H1 (cell line): ENCODE measurements around the gene RIN1. TPM values are rescaled to one million over a fixed set of nuclear protein-coding genes. Genes with fewer than 3 reads are reported as not detected.
A peak's percentile ranks its signal among the peaks of the same experiment; 100 is the strongest.

Source experiments
- CTCF ChIA-PET: fragments of 300-600 bp; sonication (Branson Sonifier 250); formaldehyde crosslinking; loops from one replicate; lab custom pipeline; 2021; ENCODE audit not compliant: partially characterized antibody; lab: Charles Lee
- POLR2A ChIA-PET: fragments of 300-600 bp; sonication (Branson Sonifier 250); formaldehyde crosslinking; loops from one replicate; lab custom pipeline; 2021; ENCODE audit warnings: inconsistent platforms; ENCODE audit not compliant: partially characterized antibody; lab: Charles Lee
- DNase-seq, 2 experiments: peaks; one replicate each; pipeline versions ENCODE4 v3.0.0 to v3.0.0-alpha.2; 2010 to 2022; ENCODE audit warnings: low spot score in 2 of 2, low read depth in 1 of 2, mixed read lengths in 1 of 2
- FAIRE-seq: peaks from 2 replicates; lab custom pipeline; 2011; peaks lifted over from hg19 to GRCh38; lab: Jason Lieb, UNC
- H2AFZ ChIP-seq: 2 replicates; pipeline ENCODE4 v1.8.1; 2012; ENCODE audit warnings: low read length, inconsistent platforms
- H2AK5ac ChIP-seq: 2 replicates; pipeline ENCODE4 v1.6.1; 2013; ENCODE audit warnings: low read depth, low read length
- H2BK120ac ChIP-seq: replicated peaks from 2 replicates; pipeline ENCODE3; 2013; ENCODE audit warnings: low read depth, low read length, inconsistent platforms
- H2BK12ac ChIP-seq: 2 replicates; pipeline ENCODE4 v1.6.1; 2013; ENCODE audit warnings: low read depth, low read length
- H2BK15ac ChIP-seq: 2 replicates; pipeline ENCODE4 v1.6.1; 2013; ENCODE audit warnings: low read length
- H2BK20ac ChIP-seq: 2 replicates; pipeline ENCODE4 v1.6.1; 2013; ENCODE audit warnings: low read length
- H2BK5ac ChIP-seq: 2 replicates; pipeline ENCODE4 v1.6.1; 2013; ENCODE audit warnings: low read depth, low read length
- H3K14ac ChIP-seq: 2 replicates; pipeline ENCODE4 v1.6.1; 2013; ENCODE audit warnings: inconsistent platforms; ENCODE audit not compliant: insufficient read length
- H3K18ac ChIP-seq: 2 replicates; pipeline ENCODE4 v1.6.1; 2013; ENCODE audit warnings: low read length; ENCODE audit errors: extremely low read depth
- H3K23ac ChIP-seq: 2 replicates; pipeline ENCODE4 v1.6.1; 2013; ENCODE audit warnings: inconsistent platforms; ENCODE audit not compliant: insufficient read length
- H3K23me2 ChIP-seq: 2 replicates; pipeline ENCODE4 v1.6.1; 2013; ENCODE audit warnings: low read depth, low read length
- H3K27ac ChIP-seq: 2 replicates; pipeline ENCODE4 v1.6.1; 2011; ENCODE audit warnings: low read depth, low read length, inconsistent platforms
- H3K27me3 ChIP-seq, 4 experiments: replicated peaks in 1 of 4; 1 replicate in 1 of 4; 2 replicates in 3 of 4; pipeline versions ENCODE4 v1.6.1 to v1.8.1; 2011 to 2013; ENCODE audit warnings: low read length in 3 of 4, mild to moderate bottlenecking in 3 of 4, inconsistent platforms in 2 of 4, mixed read lengths in 2 of 4, moderate library complexity in 1 of 4; ENCODE audit not compliant: control insufficient read depth in 3 of 4, insufficient read depth in 3 of 4; ENCODE audit errors: extremely low read depth in 1 of 4
- H3K36me3 ChIP-seq, 4 experiments: 2 replicates each; pipeline versions ENCODE4 v1.6.1 to v1.8.1; 2011 to 2013; ENCODE audit warnings: mild to moderate bottlenecking in 4 of 4, low read length in 3 of 4, moderate library complexity in 2 of 4, control low read depth in 1 of 4, inconsistent platforms in 1 of 4; ENCODE audit not compliant: insufficient read depth in 4 of 4, control insufficient read depth in 2 of 4
- H3K4ac ChIP-seq: replicated peaks from 2 replicates; pipeline ENCODE3; 2013; ENCODE audit warnings: low read length, low read depth, mixed read lengths, inconsistent platforms; ENCODE audit not compliant: insufficient read length
- H3K4me1 ChIP-seq, 4 experiments: replicated peaks in 1 of 4; 1 replicate in 1 of 4; 2 replicates in 3 of 4; pipeline versions ENCODE4 v1.6.1 to v1.8.1; 2011 to 2013; ENCODE audit warnings: low read length in 3 of 4, inconsistent platforms in 2 of 4, mixed read lengths in 1 of 4; ENCODE audit not compliant: insufficient read depth in 4 of 4, control insufficient read depth in 3 of 4
- H3K4me2 ChIP-seq, 2 experiments: 2 replicates each; pipeline versions ENCODE4 v1.6.1 to v1.8.1; 2011 to 2013; ENCODE audit warnings: low read depth in 2 of 2, low read length in 2 of 2, control low read depth in 1 of 2, inconsistent platforms in 1 of 2, mild to moderate bottlenecking in 1 of 2; ENCODE audit not compliant: insufficient read depth in 1 of 2
- H3K4me3 ChIP-seq, 4 experiments: fragments of 200-600, 300-600 bp in 1 of 4; sonication (generic), shearing (Covaris generic), sonication (Bioruptor Twin) in 1 of 4; 2 replicates each; pipeline versions ENCODE4 v1.5.1 to v1.8.1; 2011 to 2016; ENCODE audit warnings: low read length in 4 of 4, low read depth in 3 of 4, control low read depth in 2 of 4, inconsistent platforms in 2 of 4, mild to moderate bottlenecking in 2 of 4, mixed read lengths in 1 of 4, moderate library complexity in 1 of 4; ENCODE audit not compliant: insufficient read depth in 2 of 4; ENCODE audit errors: extremely low read depth in 1 of 4
- H3K56ac ChIP-seq: replicated peaks from 2 replicates; pipeline ENCODE3; 2013; ENCODE audit warnings: low read depth, mild to moderate bottlenecking, mixed read lengths, low read length, inconsistent platforms; ENCODE audit not compliant: insufficient read length
- H3K79me1 ChIP-seq: 2 replicates; pipeline ENCODE4 v1.6.1; 2013; ENCODE audit warnings: low read depth, low read length, control low read depth
- H3K79me2 ChIP-seq, 2 experiments: 2 replicates each; pipeline versions ENCODE4 v1.6.1 to v1.8.1; 2012 to 2013; ENCODE audit warnings: low read length in 2 of 2, mild to moderate bottlenecking in 2 of 2, inconsistent platforms in 1 of 2; ENCODE audit not compliant: insufficient read depth in 2 of 2, control insufficient read depth in 1 of 2
- H3K9ac ChIP-seq, 4 experiments: replicated peaks in 1 of 4; 1 replicate in 1 of 4; 2 replicates in 3 of 4; pipeline versions ENCODE4 v1.6.1 to v1.8.1; 2011 to 2013; ENCODE audit warnings: low read depth in 3 of 4, low read length in 3 of 4, control low read depth in 2 of 4, mild to moderate bottlenecking in 2 of 4, moderate library complexity in 2 of 4, inconsistent platforms in 1 of 4; ENCODE audit errors: extremely low read depth in 1 of 4
- H3K9me3 ChIP-seq, 2 experiments: 2 replicates each; pipeline versions ENCODE4 v1.6.1 to v1.8.1; 2012 to 2013; ENCODE audit warnings: mild to moderate bottlenecking in 2 of 2, moderate library complexity in 2 of 2, control low read depth in 1 of 2, inconsistent platforms in 1 of 2, low read depth in 1 of 2, low read length in 1 of 2, mixed read lengths in 1 of 2; ENCODE audit not compliant: insufficient read depth in 2 of 2
- H4K20me1 ChIP-seq, 2 experiments: replicated peaks in 1 of 2; 2 replicates each; pipeline versions ENCODE3 to v1.8.1; 2011 to 2013; ENCODE audit warnings: inconsistent platforms in 2 of 2, low read length in 2 of 2, mild to moderate bottlenecking in 1 of 2; ENCODE audit not compliant: insufficient read depth in 2 of 2, control insufficient read depth in 1 of 2
- H4K5ac ChIP-seq: 2 replicates; pipeline ENCODE4 v1.6.1; 2013; ENCODE audit warnings: low read length, low read depth, mixed read lengths, inconsistent platforms; ENCODE audit not compliant: insufficient read length
- H4K8ac ChIP-seq: 2 replicates; pipeline ENCODE4 v1.8.0; 2013; ENCODE audit warnings: mild to moderate bottlenecking, moderate library complexity, low read length, inconsistent platforms; ENCODE audit not compliant: insufficient read depth; ENCODE audit errors: extremely low read depth
- H4K91ac ChIP-seq: replicated peaks from 2 replicates; pipeline ENCODE3; 2013; ENCODE audit warnings: low read length, mixed read lengths, inconsistent platforms; ENCODE audit not compliant: insufficient read length
- BACH1 ChIP-seq: IDR thresholded peaks from 2 replicates; pipeline ENCODE4 v1.6.1; 2012; ENCODE audit warnings: low read length, improper control_type of control experiment
- CTBP2 ChIP-seq: IDR thresholded peaks from 2 replicates; pipeline ENCODE4 v1.7.0; 2011; ENCODE audit warnings: borderline replicate concordance, mild to moderate bottlenecking, moderate library complexity, mixed read lengths, low read length; ENCODE audit not compliant: insufficient read depth, insufficient read length
- HDAC2 ChIP-seq, 2 experiments: fragments of 300-600 bp in 1 of 2; sonication (generic) in 1 of 2; IDR thresholded peaks; 2 replicates each; pipeline ENCODE4 v1.6.1; 2011 to 2012; ENCODE audit warnings: low read depth in 2 of 2, low read length in 2 of 2, mild to moderate bottlenecking in 2 of 2, moderate library complexity in 2 of 2, borderline replicate concordance in 1 of 2, inconsistent platforms in 1 of 2
- KDM1A ChIP-seq: fragments of 200-600, 300-600 bp; sonication (generic); IDR thresholded peaks from 2 replicates; pipeline ENCODE4 v1.7.1; 2016; ENCODE audit warnings: mild to moderate bottlenecking, low read length, borderline replicate concordance
- MAFK ChIP-seq: IDR thresholded peaks from 2 replicates; pipeline ENCODE4 v1.6.1; 2012; ENCODE audit warnings: low read depth, mild to moderate bottlenecking, improper control_type of control experiment, low read length
- NRF1 ChIP-seq: IDR thresholded peaks from 2 replicates; pipeline ENCODE4 v1.6.1; 2011; ENCODE audit warnings: mild to moderate bottlenecking, low read depth, low read length, improper control_type of control experiment
- POLR2AphosphoS5 ChIP-seq: IDR thresholded peaks from 2 replicates; pipeline ENCODE4 v1.6.1; 2011; ENCODE audit warnings: low read depth, low read length
- RBBP5 ChIP-seq: IDR thresholded peaks from 2 replicates; pipeline ENCODE4 v1.7.1; 2012; ENCODE audit warnings: low read depth, mild to moderate bottlenecking, inconsistent platforms, low read length, moderate library complexity, borderline replicate concordance
- RXRA ChIP-seq: IDR thresholded peaks from 2 replicates; pipeline ENCODE4 v1.6.1; 2011; ENCODE audit warnings: low read depth, mild to moderate bottlenecking, low read length, moderate library complexity; ENCODE audit not compliant: insufficient read depth
- SP1 ChIP-seq: IDR thresholded peaks from 2 replicates; pipeline ENCODE4 v1.6.1; 2011; ENCODE audit warnings: low read depth, low read length
- YY1 ChIP-seq: IDR thresholded peaks from 2 replicates; pipeline ENCODE4 v1.6.1; 2011; ENCODE audit warnings: low read depth, mild to moderate bottlenecking, low read length
- ZNF274 ChIP-seq: IDR thresholded peaks from 2 replicates; pipeline ENCODE4 v1.7.0; 2012; ENCODE audit warnings: low read length, borderline replicate concordance; ENCODE audit errors: extremely low read depth
- WGBS, 2 experiments: shearing (Covaris generic) in 1 of 2; methylation state at CpG; one replicate each; pipeline versions ENCODE4 v1.1.6 to v1.1.7; 2013 to 2015; ENCODE audit warnings: low lambda C conversion rate in 2 of 2, mixed read lengths in 2 of 2, inconsistent platforms in 1 of 2, low coverage in 1 of 2, missing lambda C conversion rate in 1 of 2; ENCODE audit not compliant: insufficient replicate concordance in 2 of 2, insufficient coverage in 1 of 2, insufficient read length in 1 of 2; ENCODE audit errors: extremely low coverage in 1 of 2, missing lambda C conversion rate in 1 of 2; 5-methylcytosine and 5-hydroxymethylcytosine counted together
- polyA plus RNA-seq, 7 experiments: library from polyadenylated mRNA; depleted of rRNA in 3 of 7; stranded (reverse) in 5 of 7; unstranded in 2 of 7; fragments of >200 nt in 5 of 7; fragments of 200-250 nt in 2 of 7; gene quantifications; 1 replicate in 5 of 7; 2 replicates in 1 of 7; 4 replicates in 1 of 7; pipeline versions ENCODE4 v1.2.1 to v1.2.3, GENCODE V29; 2011 to 2013; ENCODE audit warnings: missing spikeins in 2 of 7, mixed read lengths in 2 of 7
- total RNA-seq: library from RNA; stranded (reverse); fragmentation: NEBNext Ultra II Directional; extraction: Animal tissue kit (Norgen Biotek cat#: 25700); gene quantifications from 2 replicates; pipeline ENCODE4 v1.2.1, GENCODE V29; 2021
- TF ChIP-seq, protein P1 (sequence below): IDR thresholded peaks from 2 replicates; pipeline ENCODE4 v1.6.1; 2012; ENCODE audit warnings: inconsistent platforms

The RIN1 gene
- total and polyA plus RNA-seq, 2 of the 8 experiments (the other 6 are each of a cell fraction or from before 2014, with no cell fraction given): 2.5 to 5.4 TPM

DNA sequence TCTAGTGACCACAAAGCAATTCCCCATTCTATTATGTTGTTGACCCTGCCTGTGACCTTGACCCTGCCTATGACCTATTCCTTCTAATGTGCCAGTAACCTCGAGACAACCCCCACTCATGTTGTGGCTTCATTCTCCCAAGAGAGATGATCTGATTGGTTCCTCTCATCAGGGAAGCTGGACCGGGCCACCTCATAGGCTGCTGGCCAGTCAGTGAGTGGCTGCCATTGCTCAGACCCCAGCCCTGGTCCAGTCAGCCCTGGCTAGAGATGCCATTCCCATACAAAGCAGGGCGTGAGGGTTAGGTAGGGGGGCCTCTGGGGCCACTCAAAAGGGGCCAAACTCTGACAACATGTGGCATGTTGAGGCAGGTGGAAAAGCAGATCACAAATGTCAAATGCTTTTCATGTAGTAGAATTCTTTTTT, 23.4 kb upstream of the RIN1 start:
- no peaks in the 10 kb centered on the region for H3K79me1 ChIP-seq
- no peak overlapping the region for H3K56ac ChIP-seq
- ChIA-PET POLR2A (interaction anchor here (0.6 to 28.7 kb wide), 8 partner anchors 8 to 91 kb away, joined by 3 to 487 read pairs (median 8); partner anchors contain the start of genes B4GAT1, BRMS1, RAB1B and RIN1), CTCF (interaction anchor here (3.0 kb wide), 1 partner anchor 48 kb away, joined by 14 read pairs; no protein-coding TSS in a partner anchor)
- no peak overlapping the region for H3K4ac ChIP-seq
- no peaks in the 10 kb centered on the region for H3K9me3 ChIP-seq
- peaks cover 0 to 11% of the 10 kb centered on the region in 2 experiments for H4K20me1 ChIP-seq
- H3K23me2 ChIP-seq: no peaks in the 10 kb centered on the region
- no peaks in the 10 kb centered on the region for H3K27me3 ChIP-seq
- H3K36me3 ChIP-seq: peaks cover 4 to 20% (median 15%) of the 10 kb centered on the region in 4 experiments; a peak in 7 of 8 replicates
- H3K79me2 ChIP-seq: no peaks in the 10 kb centered on the region
- no peak overlapping the region for H4K91ac ChIP-seq
- H3K18ac ChIP-seq: no peak overlapping the region
- H3K23ac ChIP-seq: no peak overlapping the region
- no peak overlapping the region for H2BK12ac ChIP-seq
- peaks cover 0 to 3% (median 0%) of the 10 kb centered on the region in 4 experiments; a peak in 1 of 7 replicates for H3K4me1 ChIP-seq
- no peak overlapping the region for H2AK5ac ChIP-seq
- FAIRE-seq (no peak), DNase-seq (no peak)
- H2BK15ac ChIP-seq: no peak overlapping the region
- H3K4me3 ChIP-seq: no peak overlapping the region
- H3K14ac ChIP-seq: no peak overlapping the region
- WGBS, 2 experiments: 85% methylated on average over 3 of the region's 3 CpGs; no CpG with 5 or more reads in 1 of the 2 experiments
- H4K8ac ChIP-seq: no peak overlapping the region
- H4K5ac ChIP-seq: no peak overlapping the region
- no peak overlapping the region for H2AFZ ChIP-seq
- no peak overlapping the region for H3K9ac ChIP-seq
- no peak overlapping the region for H2BK5ac ChIP-seq
- H3K27ac ChIP-seq: no peak overlapping the region
- H3K4me2 ChIP-seq: 0 out of 4 replicates have a peak overlapping the region, but pooled peaks of 1 of the 2 experiments have one; percentile 10
- H2BK120ac ChIP-seq: no peak overlapping the region
- H2BK20ac ChIP-seq: no peak overlapping the region
- TF ChIP-seq, protein P1, sequence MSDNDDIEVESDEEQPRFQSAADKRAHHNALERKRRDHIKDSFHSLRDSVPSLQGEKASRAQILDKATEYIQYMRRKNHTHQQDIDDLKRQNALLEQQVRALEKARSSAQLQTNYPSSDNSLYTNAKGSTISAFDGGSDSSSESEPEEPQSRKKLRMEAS: no peak
- TF ChIP-seq POLR2AphosphoS5 (peak; percentile 84), RXRA (no peak), YY1 (0 out of 2 replicates have a peak, but pooled peaks have one; percentile 17), CTBP2 (no peak), MAFK (no peak), RBBP5 (no peak), KDM1A (no peak), ZNF274 (no peak), BACH1 (no peak), SP1 (peak; percentile 72), HDAC2 (IDR thresholded peaks at IDR 0.05; ENCODE audit: borderline replicate concordance in 1 of 2, low read depth in 2 of 2, low read length in 2 of 2) (no peak), NRF1 (no peak)
